Stimulated activated CD4-positive, alpha-beta T cell treated with anti-CD3 and anti-CD28 coated beads, Interleukin-1b, Interleukin-23, amount 100 ng/mL, for 4 hours (primary cell): ENCODE results near the gene GPR27.

Experiments
- DNase-seq, 2 donors: peaks; one replicate each; pipeline ENCODE4 v3.0.0-alpha.2; 2020; ENCODE audit warnings: low read depth in 2 of 2

The GPR27 gene

DNA sequence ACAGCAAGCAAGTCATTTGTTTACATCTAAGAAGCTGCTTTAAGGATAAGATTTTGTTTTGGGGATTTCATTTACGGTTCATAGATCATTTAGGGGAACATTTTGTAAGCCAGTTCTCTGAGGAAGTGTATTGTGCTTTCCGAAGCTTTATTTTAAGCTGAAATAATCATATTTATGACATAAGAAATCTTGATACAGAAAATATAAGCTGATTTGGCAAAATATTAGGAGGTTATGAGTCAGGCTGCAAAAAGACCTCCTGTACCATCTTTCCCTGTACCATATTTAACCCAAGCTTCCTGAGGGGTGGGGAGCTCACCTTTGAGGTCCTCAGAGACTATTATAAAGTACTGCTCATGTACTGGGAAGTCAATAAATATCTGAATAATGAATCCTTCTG is 20.3 kb upstream of the GPR27 start:
- DNase-seq = no peak

DNA sequence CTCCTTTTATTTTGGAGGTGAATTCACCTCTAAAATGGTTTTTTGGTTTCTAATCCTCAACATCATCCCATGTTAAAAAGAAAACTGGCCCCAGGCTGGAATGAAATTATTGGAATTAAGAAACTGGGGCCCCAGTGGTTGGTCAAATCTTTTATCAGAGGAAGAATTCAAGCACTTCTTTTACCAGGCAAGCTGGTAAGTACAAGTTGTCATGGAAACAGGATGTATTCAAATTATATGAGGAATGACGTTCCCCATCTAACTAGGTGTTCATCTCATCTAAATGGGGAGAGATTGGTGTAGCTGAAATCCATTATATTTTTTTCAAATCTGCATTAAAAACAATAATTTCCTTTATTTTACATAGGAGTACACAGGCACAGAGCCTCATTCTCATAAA is 18.8 kb upstream of the GPR27 start:
- DNase-seq = no peak

DNA sequence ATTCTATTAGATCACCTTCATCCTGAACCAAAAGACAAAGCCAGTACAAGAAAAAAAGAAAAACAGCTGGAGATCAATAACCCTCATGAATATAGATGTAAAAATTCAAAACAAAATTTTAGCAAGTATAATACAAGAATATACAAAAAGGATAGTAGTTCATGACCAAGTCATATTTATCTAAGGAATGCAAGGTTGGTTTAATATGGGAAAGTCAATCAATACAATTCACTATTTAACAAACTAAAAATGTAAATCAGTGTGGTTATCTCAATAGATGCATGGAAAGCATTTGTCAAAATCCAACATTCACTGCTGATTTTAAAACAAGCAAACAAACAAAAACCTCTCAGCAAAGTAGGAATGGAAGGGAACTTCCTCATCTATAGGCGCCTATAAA is 11.0 kb upstream of the GPR27 start:
- DNase-seq = no peak

DNA sequence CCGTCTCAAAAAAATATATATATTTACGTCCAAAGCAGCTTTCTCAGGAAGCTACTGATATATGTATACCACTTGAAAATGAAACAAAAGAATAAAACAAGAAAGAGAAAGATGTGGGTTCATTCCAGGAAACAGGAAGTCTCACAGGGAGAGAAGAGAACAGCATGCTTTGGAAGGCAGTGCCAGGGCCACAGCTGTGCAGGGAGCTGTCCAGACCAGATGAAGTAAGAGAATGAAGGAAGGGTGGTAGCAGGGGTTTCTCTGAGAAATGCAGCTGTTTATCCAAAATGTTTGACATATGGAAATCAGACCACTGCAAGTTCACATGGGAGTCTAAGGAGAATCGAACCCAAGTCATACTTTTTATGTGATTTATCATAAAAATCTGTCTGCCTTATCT is 8.9 kb upstream of the GPR27 start:
- DNase-seq = no peak

DNA sequence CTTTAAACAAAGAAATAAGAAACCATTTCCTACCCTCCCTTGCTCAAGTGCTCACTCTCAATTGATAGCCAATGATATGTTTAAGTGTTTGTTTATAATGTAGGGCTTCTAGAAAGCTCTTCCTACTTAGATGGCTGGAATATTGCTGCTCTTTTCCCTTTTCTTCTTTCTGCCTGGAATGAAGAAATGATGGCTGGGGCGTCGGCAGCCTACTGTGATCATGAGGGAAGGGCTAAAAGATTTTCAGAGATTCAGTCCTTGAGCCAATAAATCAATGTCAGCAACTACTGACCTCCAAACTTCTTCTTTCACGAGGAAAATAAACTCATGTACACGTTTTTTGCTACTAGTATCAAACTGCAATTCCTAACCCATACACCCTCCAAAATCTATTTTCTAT is 2.1 kb upstream of the GPR27 start:
- DNase-seq = no peak

DNA sequence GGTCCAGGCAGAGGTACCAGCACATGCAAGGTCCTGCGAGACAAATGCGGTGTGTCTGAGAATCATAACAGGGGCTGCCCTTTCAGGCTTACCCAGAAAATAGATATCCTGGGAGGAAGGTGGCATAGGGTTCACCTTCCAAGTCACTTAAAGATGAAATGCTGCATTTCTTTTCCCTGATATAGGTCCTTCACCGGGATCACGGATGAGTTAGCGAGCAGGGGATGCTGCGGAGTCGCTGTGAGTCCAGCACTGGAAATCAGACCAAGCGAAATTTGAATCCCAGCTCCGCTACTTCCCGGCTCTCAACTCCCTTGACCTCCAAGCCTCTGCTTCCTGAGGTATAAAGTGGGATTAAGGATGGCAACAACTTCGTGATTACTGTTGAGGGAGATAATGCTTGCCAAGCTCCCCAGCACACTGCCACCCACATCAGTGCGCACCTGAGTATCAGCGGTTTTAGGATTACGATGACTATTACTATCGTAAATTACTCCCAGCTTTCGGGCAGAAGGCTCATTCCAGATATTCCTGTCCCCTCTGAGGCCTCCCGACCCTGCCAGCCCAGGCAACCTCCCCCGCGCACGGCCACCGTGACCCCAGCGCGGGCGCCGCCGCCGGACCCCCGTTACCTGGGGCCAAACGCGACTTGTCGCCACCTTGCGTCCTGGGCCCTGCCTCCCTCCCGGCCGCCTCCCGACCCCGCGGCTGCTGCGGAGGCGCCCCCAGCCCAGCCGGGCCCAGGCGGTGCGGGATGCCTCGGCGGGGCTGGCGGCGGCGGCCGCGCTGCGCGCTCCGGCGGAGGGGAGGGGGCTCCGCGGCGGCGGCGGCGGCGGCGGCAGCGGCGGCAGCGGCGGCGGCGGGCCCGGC is 589 bp upstream of the GPR27 start:
- no peak for DNase-seq

DNA sequence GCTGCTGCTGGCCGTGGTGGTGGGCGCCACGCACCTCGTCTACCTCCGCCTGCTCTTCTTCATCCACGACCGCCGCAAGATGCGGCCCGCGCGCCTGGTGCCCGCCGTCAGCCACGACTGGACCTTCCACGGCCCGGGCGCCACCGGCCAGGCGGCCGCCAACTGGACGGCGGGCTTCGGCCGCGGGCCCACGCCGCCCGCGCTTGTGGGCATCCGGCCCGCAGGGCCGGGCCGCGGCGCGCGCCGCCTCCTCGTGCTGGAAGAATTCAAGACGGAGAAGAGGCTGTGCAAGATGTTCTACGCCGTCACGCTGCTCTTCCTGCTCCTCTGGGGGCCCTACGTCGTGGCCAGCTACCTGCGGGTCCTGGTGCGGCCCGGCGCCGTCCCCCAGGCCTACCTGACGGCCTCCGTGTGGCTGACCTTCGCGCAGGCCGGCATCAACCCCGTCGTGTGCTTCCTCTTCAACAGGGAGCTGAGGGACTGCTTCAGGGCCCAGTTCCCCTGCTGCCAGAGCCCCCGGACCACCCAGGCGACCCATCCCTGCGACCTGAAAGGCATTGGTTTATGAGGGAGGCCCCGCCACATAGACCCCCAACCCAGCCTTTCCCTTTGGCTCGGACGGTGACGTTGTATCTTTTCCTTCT is 1.1 kb downstream of the GPR27 start:
- no peak for DNase-seq

DNA sequence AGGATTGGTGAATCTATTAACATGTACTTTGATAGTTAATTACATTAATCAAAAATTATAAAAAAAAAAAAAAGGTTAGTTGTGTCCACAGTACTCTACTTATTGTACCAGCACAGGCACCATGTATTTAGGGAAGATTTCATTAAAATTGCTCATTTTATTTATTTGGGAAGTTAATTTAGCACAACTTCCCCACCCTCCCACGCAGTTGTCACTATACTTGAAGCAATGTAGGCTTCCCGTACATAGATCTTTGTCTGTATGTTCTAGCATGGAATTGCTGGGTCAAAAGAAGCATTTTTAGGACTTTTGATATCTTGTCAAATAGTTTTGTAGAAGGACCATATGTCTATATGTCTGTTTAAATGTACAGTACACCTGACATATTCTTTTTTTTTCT is 4.4 kb downstream of the GPR27 start:
- DNase-seq = no peak

DNA sequence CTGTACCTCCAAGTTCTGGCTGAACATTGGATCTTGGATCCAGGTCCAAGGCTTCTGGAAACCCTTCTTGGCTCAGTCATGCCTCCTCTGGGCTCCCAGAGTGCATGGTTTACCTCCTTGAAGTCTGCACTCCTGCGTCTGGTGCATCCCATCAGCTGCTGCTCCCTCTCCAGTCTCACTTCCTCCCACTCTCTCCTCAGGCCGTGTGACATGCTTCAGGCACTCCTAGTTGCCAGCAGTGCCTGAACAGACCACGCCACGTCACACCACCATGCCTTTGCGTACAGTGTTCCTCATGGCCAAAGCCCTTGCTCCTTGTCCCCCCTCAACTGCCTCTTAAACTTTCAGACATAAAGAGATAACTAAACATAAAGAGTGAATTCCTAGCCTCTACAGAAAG is 5.7 kb downstream of the GPR27 start:
- DNase-seq = no peak

DNA sequence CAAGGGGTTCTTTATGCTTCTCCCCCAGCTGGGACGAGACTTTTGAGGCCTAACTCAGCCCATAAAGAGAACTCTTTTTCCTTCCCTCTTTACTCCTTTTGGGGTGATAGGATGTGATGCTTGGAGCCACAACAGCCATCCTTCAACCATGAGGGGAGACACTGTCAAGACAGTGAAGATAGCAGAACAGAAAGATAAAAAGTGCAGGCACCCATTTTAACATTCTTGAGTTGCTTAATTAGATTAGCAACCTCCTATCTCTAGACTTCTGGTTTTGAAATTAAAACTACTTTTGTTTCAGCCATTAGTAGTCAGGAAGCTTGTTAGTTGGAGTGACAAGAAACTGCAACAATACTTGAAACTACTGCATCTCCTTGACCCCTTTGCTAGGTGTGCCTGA is 6.5 kb downstream of the GPR27 start:
- DNase-seq = no peak

DNA sequence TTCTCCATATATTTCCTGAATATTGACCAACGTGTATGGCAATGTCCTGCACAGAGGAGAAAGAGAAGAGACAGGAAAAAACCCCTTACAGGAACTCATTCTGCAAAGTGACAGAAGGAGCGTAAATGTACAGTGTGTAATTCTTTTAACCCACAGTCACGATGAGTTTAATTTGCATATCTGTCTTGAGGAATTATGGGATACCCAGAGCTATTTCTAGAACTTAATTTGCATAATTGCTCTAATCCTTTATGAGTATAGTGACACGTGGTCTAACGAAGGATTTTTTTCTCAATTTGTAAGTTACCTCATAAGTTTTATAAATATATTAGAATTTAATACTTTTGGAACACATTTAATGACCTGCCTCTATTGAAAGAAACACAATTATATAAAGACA is 9.8 kb downstream of the GPR27 start:
- no peak for DNase-seq

DNA sequence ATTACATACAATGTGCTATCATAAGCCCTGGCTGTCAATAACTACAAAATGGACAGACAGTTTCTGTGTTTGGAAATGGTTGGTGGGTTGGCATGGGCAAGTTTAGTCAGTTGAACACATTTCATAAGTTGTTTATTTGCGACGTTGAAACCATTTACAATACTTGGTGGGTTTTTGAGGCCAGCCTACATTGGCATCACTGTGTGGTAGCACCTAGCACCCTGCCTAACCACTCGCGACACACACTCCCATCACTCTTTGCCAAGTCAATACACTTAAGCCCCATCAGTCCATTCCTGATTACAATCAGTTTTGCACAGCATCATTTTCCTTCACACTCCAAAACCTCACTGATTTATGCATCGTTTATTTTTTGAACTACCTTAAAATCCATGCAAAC is 17.5 kb downstream of the GPR27 start:
- DNase-seq = no peak

DNA sequence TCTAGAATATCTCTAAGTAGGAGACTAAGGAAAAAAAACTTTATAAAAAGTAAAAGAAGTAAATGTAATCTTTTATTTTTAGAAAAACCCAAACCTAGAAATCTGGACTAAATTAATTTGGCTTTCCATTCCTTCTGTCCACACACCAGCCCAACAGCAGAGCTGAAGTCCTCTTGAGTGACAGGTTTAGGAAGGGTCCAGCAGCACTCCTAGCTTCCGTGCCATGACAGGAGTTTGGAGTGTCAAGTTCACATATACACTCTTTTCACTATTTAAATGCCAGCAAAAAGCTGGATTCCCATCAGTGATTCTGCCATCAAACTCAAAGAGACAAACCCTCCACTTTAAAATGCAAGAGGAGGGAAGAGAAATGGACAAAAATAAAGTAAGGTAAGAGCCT is 18.2 kb downstream of the GPR27 start:
- DNase-seq = no peak

DNA sequence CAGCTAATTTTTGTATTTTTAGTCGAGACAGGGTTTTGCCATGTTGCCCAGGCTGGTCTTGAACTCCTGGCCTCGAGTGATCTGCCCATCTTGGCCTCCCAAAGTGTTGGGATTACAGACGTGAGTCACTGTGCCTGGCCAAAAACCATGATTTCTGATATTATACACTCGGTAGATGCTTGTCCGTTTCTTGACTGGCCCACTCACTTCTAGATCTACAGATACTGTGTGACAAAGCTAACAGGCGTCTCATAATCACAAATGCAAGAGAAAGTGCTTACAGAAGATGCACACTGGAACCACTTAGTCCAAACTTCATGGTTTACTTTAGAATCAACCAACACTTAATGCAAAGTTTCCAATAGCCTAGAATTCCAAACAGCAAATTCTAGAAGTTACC is 22.9 kb downstream of the GPR27 start:
- no peak for DNase-seq

DNA sequence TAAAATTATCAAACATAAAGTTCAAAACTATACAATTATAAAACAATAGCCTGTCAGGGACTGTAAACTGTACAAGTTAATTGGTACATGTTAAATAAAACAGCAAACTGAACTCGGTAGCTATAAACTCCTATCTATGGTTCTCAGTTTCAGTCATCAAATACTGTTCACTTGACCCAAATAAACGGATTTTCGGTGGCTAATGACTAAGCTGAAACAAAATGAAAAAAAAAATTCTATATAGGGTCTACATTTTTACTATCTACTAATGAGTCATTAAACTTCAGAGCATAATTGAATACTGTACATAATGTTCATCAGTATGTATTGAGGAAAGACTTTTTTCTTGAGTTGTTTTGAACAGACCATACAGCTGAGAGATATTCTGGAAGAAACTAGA is 24.7 kb downstream of the GPR27 start:
- DNase-seq = no peak

DNA sequence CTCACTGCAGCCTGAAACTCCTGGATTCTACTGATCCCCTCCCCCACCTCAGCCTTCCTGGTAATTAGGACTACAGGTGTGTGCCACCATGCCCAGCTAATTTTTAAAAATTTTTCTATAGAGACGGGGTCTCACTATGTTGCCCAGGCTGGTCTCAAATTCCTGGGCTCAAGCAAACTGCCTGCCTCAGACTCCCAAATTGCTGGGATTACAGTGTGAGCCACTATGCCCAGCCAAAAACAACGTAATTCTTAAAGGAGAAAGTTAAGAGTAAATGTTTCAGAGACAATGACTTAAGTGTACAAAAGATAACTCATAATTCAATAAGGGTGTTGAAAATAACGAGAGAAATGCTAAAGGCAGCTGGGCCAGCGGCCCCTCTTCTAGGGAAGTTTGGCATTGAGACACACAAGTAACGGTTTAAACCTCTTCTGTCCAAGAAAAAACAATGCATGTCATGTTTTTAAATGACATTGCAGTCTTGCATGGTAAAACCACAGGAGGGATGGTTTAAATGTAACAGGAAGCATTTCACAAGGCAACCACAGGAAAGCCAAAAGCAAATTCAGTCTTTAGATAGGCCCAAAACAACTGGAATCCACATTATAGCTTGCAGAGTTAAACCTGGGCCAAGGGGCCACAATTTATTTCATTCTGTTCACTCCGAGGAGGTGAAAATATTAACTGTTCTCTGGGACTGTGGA is 26.2 kb downstream of the GPR27 start:
- DNase-seq = no peak

DNA sequence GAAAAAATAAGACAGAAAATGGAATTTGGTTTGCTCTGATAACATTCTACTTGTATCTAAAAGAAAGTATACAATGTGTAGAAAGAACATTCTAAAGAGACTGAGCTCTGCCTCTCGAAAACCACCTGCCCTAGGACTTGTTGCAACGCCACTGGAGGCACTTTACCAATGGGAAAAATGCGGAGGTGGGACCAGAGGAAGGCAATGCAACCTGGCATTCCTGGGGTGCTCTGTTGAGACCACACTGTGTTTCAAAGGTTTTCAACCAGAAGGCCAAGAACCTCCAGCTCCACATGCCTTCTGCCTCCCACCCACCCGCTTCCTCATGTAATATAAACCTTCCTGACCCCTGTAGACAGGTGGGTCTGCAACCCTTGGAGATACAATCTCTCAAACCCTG is 26.8 kb downstream of the GPR27 start:
- DNase-seq = no peak

DNA sequence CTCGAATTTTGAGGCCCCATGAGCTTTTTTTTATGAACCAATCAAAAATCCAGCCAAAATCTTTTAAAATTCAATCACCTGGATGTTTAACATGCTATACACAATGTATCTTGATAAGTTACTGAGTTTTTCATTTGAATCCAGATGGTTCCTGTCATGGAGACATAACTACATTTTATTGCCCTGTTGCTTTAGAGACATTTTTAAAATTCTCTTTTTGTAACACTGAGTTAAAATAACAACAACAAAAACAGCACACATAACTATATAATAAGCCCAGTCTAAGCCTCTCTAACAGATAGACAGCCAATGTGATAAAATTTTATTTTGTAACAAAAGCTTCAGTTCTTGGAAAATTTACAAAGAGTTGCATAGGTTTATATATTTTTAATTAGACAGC is 29.5 kb downstream of the GPR27 start:
- no peak for DNase-seq

DNA sequence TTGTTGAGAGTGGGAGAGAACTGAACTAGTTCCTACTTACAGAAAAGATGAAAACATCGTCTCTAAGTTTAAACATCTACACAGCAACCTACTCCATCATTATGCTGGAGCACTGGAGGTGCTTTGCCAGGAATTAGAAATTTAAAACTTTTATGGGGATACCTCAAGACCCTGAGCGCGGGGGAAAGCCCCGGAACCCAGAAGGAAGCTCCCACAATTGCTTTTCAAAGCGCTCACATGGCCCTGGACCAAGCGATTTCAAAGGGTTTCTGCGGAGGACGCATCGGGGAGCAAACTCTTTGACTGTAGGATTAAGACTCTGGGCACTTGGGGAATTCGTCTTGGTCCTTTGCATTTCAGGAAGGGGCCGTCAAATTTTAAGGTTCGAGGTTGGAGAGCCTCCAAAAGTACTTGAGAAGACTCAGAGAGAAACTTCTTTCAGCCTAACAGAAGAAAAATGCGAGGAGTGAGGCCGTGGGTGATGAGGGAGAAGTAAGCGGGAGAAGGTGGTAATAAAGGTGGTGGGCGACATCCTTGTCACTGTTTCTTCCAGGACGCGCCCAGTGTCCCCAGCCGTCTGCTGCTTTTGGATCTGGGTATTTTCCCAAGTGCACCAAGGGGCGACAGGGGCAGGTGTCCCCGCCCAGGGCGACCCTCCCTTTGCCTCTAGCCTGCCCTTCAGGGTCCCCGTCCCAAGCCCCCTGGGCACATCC is 30.7 kb downstream of the GPR27 start:
- DNase-seq = no peak

DNA sequence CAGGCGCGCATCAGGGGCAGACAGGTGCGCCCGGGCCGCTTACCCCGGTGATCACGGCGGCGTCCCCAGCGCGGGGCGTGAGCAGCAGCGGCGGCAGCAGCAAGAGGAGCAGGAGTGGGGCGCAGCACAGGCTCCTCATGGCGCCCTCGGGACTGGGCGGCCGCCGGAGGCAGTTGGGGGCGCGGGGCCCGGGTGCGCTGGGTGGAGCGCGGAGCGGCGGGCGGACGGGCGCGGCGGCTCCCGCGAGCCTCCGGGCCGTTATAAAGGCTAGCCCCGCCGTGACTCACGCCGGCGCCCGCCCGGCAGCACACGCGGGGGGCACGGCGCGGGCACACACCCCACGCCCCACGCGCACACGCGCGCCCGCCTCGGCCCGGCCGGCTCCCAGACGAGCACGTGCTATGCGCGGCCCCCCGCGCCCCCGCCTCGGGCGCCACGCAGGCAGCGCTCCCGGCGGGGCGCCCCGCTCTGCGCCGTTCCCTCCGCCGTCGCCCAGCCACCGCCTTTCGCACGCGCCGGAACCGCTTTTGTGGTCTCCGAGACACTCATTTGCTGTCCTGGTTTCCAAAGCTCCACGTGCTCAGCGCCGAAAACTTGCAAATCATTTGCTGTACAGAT is 31.4 kb downstream of the GPR27 start, which contains the start of gene PROK2:
Gene PROK2, minus strand, starts transcription at position 235 of the 618 bp plus-strand sequence. Its CDS starts 96 bp downstream, at position 139.
- peak; percentile 20 to 38 for DNase-seq

DNA sequence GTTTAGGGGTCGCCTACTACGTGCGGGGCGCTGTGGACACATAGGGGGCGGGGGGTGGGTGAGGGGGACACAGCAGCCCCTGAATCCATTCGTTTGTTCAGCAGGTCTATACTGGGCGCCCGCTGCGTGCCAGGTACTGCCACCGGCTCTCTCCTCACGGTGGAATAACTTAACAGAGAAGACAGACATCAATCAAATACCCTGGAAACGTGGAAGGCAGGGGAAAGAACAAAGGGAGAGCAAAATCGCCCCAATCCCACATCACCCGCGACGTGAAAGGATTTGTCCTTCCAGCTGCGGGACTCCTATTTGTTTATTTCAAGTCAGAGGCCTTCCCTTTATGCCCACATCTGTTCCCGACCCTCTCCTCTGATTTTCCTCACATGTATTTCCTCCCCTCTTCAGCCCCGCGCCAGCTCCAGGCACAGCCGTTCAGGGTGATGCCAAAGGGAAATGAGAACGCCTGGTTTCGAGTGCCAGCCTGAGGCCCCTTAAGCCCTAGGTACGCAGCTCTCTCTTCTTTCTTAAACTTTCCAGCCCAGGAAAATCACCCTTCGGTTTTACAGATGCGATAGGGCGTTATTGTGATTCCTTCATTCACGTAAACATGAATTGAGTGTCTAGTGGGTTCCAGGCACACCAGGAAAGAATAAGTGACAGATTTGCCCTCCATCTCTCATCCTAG is 32.0 kb downstream of the GPR27 start:
- DNase-seq = no peak
